ENCODE results near the gene YAP1. TPM values are rescaled to one million over a fixed set of nuclear protein-coding genes. Genes with fewer than 3 reads are reported as not detected.

Gene YAP1
- total RNA-seq, 1 experiment from 2014 or later, result 57.5 TPM

GRCh38 chr11:102276783-102277182 is 166.5 kb downstream of the YAP1 start:
- intact Hi-C loops (cut with micrococcal nuclease; ENCODE audit: unreplicated experiment), result loop anchor here (5.0 kb wide), 1 partner anchor 99 kb away; no protein-coding TSS in a partner anchor
- BruUV-seq (replicated peaks), result no TSS peak
- peaks cover 55% of the 10 kb centered on the region for H3K4me1 Mint-ChIP-seq (ENCODE audit: low read depth, unreplicated experiment)
- no peak for DNase-seq
- H3K27ac Mint-ChIP-seq (ENCODE audit: unreplicated experiment), result peak overlapping the region; percentile 27
- TF ChIP-seq CTCF (IDR thresholded peaks at IDR 0.05; ENCODE audit: unreplicated experiment), result no peak
- peaks cover 6% of the 10 kb centered on the region for H3K36me3 Mint-ChIP-seq (ENCODE audit: insufficient read depth, unreplicated experiment)
- no peak overlapping the region for H3K4me3 Mint-ChIP-seq (ENCODE audit: low read depth, unreplicated experiment)
- no peaks in the 10 kb centered on the region for H3K9me3 Mint-ChIP-seq (ENCODE audit: low read depth, unreplicated experiment)
- CTCF ChIA-PET, result no interaction called here
- H3K27me3 Mint-ChIP-seq (ENCODE audit: unreplicated experiment), result no peaks in the 10 kb centered on the region

- no peak for TF ChIP-seq CTCF (IDR thresholded peaks at IDR 0.05; ENCODE audit: unreplicated experiment)
- CTCF ChIA-PET, result interaction anchor here (0.6 to 1.4 kb wide), 4 partner anchors 11 to 419 kb away, joined by 3 to 14 read pairs (median 6); no protein-coding TSS in a partner anchor
- peak overlapping the region; percentile 85 for H3K27ac Mint-ChIP-seq (ENCODE audit: unreplicated experiment)
- H3K36me3 Mint-ChIP-seq (ENCODE audit: insufficient read depth, unreplicated experiment), result peaks cover 6% of the 10 kb centered on the region
- H3K9me3 Mint-ChIP-seq (ENCODE audit: low read depth, unreplicated experiment), result no peaks in the 10 kb centered on the region
- H3K27me3 Mint-ChIP-seq (ENCODE audit: unreplicated experiment), result no peaks in the 10 kb centered on the region
- DNase-seq, result peak; percentile 28
- peaks cover 47% of the 10 kb centered on the region for H3K4me1 Mint-ChIP-seq (ENCODE audit: low read depth, unreplicated experiment)
- intact Hi-C loops (cut with micrococcal nuclease; ENCODE audit: unreplicated experiment), result loop anchor here (2.0 to 5.0 kb wide), 2 partner anchors 102 to 163 kb away; no protein-coding TSS in a partner anchor
- H3K4me3 Mint-ChIP-seq (ENCODE audit: low read depth, unreplicated experiment), result peak overlapping the region; percentile 61
- no TSS peak for BruUV-seq (replicated peaks)
Measured at GRCh38 chr11:102279641-102280170, 169.5 kb downstream of the YAP1 start.

DNA sequence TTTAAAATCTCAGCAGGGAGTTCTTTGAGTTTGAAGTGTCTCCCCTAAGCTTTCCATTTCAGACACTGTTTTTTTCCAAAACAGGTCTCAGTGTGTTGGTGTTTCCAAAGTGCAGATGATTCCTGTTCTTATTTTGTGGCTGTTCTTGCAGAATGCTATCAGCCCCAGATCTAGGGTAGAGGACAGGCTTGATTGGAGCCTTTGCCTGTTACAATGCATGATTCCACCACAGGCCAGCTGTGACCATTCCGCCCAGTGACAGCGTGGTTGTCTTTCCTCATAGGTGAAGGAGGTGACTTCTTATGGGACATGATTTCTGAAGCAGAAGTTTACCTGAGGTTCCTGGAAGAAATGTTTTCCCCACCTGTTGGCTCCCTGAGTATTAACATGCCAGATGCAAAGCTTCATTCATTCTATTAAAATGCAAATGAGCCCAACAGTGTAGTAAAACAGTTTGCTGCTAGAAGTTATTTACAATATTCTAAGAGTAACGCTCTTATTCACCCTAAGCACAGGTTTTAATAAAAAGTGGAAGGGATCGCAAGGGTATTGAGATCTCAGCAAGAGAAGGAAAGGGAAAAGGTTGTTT is 170.1 kb downstream of the YAP1 start:
- H3K4me3 Mint-ChIP-seq (ENCODE audit: low read depth, unreplicated experiment), result peak overlapping the region; percentile 61
- H3K27me3 Mint-ChIP-seq (ENCODE audit: unreplicated experiment), result no peaks in the 10 kb centered on the region
- peaks cover 45% of the 10 kb centered on the region for H3K4me1 Mint-ChIP-seq (ENCODE audit: low read depth, unreplicated experiment)
- H3K36me3 Mint-ChIP-seq (ENCODE audit: insufficient read depth, unreplicated experiment), result peaks cover 6% of the 10 kb centered on the region
- DNase-seq, result peak; percentile 13
- no TSS peak for BruUV-seq (replicated peaks)
- no peaks in the 10 kb centered on the region for H3K9me3 Mint-ChIP-seq (ENCODE audit: low read depth, unreplicated experiment)
- H3K27ac Mint-ChIP-seq (ENCODE audit: unreplicated experiment), result peak overlapping the region; percentile 85
- CTCF ChIA-PET, result interaction anchor here (0.6 to 1.4 kb wide), 3 partner anchors 11 to 420 kb away, joined by 3 to 14 read pairs (median 6); no protein-coding TSS in a partner anchor
- intact Hi-C loops (cut with micrococcal nuclease; ENCODE audit: unreplicated experiment), result no loop called here
- no peak for TF ChIP-seq CTCF (IDR thresholded peaks at IDR 0.05; ENCODE audit: unreplicated experiment)

Other genes with a start within 250 kb of the YAP1 start
- 3.1 and 3.8 TPM in 2 replicates for gene CEP126, start 195.4 kb upstream of the YAP1 start, total RNA-seq (2022)
- not detected in 2 replicates for gene ANGPTL5, start 193.9 kb upstream of the YAP1 start, total RNA-seq (2022)
- 2.9 and 4.6 TPM in 2 replicates for gene CFAP300, start 63.0 kb upstream of the YAP1 start, total RNA-seq (2022)
- gene BIRC3, start 207.0 kb downstream of the YAP1 start, total RNA-seq (2022), result 69.4 and 85.6 TPM in 2 replicates
- gene BIRC2, start 236.8 kb downstream of the YAP1 start, total RNA-seq (2022), result 28.3 and 32.6 TPM in 2 replicates

All from Calu3 (cell line).